Neuronal stem cell (in vitro differentiated cells): ENCODE results near the gene FBXO11.
"Not testable (repeated sequence)": the region's sequence is repeated elsewhere in the genome, so short reads cannot be mapped to it uniquely, and the experiment has no call there.

Experiments used
- DNase-seq: peaks from one replicate; pipeline ENCODE4 v3.0.0-alpha.2; 2013; ENCODE audit warnings: low spot score
- H2AFZ ChIP-seq: one replicate; pipeline ENCODE4 v1.6.1; 2013; ENCODE audit warnings: mild to moderate bottlenecking, low read length, inconsistent platforms
- H2AK5ac ChIP-seq: 2 replicates; pipeline ENCODE4 v1.6.1; 2013; ENCODE audit warnings: low read depth, mild to moderate bottlenecking, inconsistent platforms, low read length, moderate library complexity, mixed read lengths
- H2BK120ac ChIP-seq: 2 replicates; pipeline ENCODE4 v1.6.1; 2013; ENCODE audit warnings: low read depth, mild to moderate bottlenecking, inconsistent platforms, low read length, moderate library complexity, mixed read lengths
- H2BK12ac ChIP-seq: one replicate; pipeline ENCODE4 v1.6.1; 2013; ENCODE audit warnings: low read length, inconsistent platforms
- H2BK15ac ChIP-seq: 2 replicates; pipeline ENCODE4 v1.6.1; 2013; ENCODE audit warnings: mild to moderate bottlenecking, low read length, inconsistent platforms, mixed read lengths
- H2BK5ac ChIP-seq: one replicate; pipeline ENCODE4 v1.6.1; 2013; ENCODE audit warnings: inconsistent platforms, mild to moderate bottlenecking, low read length, moderate library complexity
- H3K14ac ChIP-seq: one replicate; pipeline ENCODE4 v1.6.1; 2013; ENCODE audit warnings: low read length, inconsistent platforms
- H3K18ac ChIP-seq: 2 replicates; pipeline ENCODE4 v1.6.1; 2013; ENCODE audit warnings: low read length, inconsistent platforms
- H3K23ac ChIP-seq: 2 replicates; pipeline ENCODE4 v1.6.1; 2013; ENCODE audit warnings: low read depth, mild to moderate bottlenecking, mixed read lengths, low read length, inconsistent platforms; ENCODE audit not compliant: poor library complexity
- H3K27ac ChIP-seq: replicated peaks from 3 replicates; pipeline ENCODE4 v1.5.1; 2013; ENCODE audit warnings: low read length, inconsistent platforms
- H3K27me3 ChIP-seq, 3 experiments: 2 replicates each; pipeline ENCODE4 v1.6.1; 2013; ENCODE audit warnings: low read length in 3 of 3, mild to moderate bottlenecking in 2 of 3, inconsistent platforms in 1 of 3, low read depth in 1 of 3, mixed read lengths in 1 of 3, moderate library complexity in 1 of 3; ENCODE audit not compliant: control insufficient read depth in 3 of 3, insufficient read depth in 3 of 3
- H3K36me3 ChIP-seq, 2 donors: replicated peaks in 1 of 2; 2 replicates each; pipeline ENCODE4 v1.6.1; 2013; ENCODE audit warnings: low read length in 2 of 2; ENCODE audit not compliant: control insufficient read depth in 2 of 2, insufficient read depth in 2 of 2
- H3K4ac ChIP-seq: 2 replicates; pipeline ENCODE4 v1.6.1; 2013; ENCODE audit warnings: inconsistent platforms, mild to moderate bottlenecking, low read length, moderate library complexity
- H3K4me1 ChIP-seq, 2 donors: 1 replicate in 1 of 2; 2 replicates in 1 of 2; pipeline ENCODE4 v1.6.1; 2013; ENCODE audit warnings: low read length in 2 of 2, low read depth in 1 of 2; ENCODE audit not compliant: control insufficient read depth in 2 of 2, insufficient read depth in 1 of 2
- H3K4me2 ChIP-seq: one replicate; pipeline ENCODE4 v1.6.1; 2013; ENCODE audit warnings: mild to moderate bottlenecking, low read length, inconsistent platforms; ENCODE audit not compliant: insufficient read depth, poor library complexity, severe bottlenecking
- H3K4me3 ChIP-seq, 2 donors: 2 replicates each; pipeline ENCODE4 v1.5.1; 2013; ENCODE audit warnings: low read length in 2 of 2, mild to moderate bottlenecking in 2 of 2, inconsistent platforms in 1 of 2, moderate library complexity in 1 of 2
- H3K79me1 ChIP-seq: one replicate; pipeline ENCODE4 v1.6.1; 2013; ENCODE audit warnings: low read depth, mild to moderate bottlenecking, inconsistent platforms, low read length, moderate library complexity
- H3K9ac ChIP-seq: one replicate; pipeline ENCODE4 v1.6.1; 2013; ENCODE audit warnings: mild to moderate bottlenecking, low read depth, low read length, inconsistent platforms; ENCODE audit not compliant: poor library complexity
- H3K9me3 ChIP-seq, 2 donors: replicated peaks in 1 of 2; 2 replicates each; pipeline versions ENCODE3 to v1.6.1; 2013; ENCODE audit warnings: low read length in 2 of 2, mild to moderate bottlenecking in 2 of 2, inconsistent platforms in 1 of 2, low read depth in 1 of 2, mixed read lengths in 1 of 2, moderate library complexity in 1 of 2; ENCODE audit not compliant: control insufficient read depth in 2 of 2, insufficient read depth in 1 of 2
- H4K8ac ChIP-seq: one replicate; pipeline ENCODE4 v1.6.1; 2013; ENCODE audit warnings: low read depth, mild to moderate bottlenecking, inconsistent platforms, low read length, moderate library complexity
- H4K91ac ChIP-seq: one replicate; pipeline ENCODE4 v1.6.1; 2013; ENCODE audit warnings: low read length, low read depth, mild to moderate bottlenecking, inconsistent platforms; ENCODE audit not compliant: poor library complexity
- WGBS, 2 donors: extraction: QIAGEN DNeasy Blood & Tissue Kit; methylation state at CpG; one replicate each; pipeline ENCODE4 v1.1.7; 2013; ENCODE audit warnings: missing lambda C conversion rate in 2 of 2, mixed read lengths in 1 of 2; ENCODE audit not compliant: insufficient read length in 2 of 2, insufficient replicate concordance in 1 of 2; ENCODE audit errors: extremely low coverage in 2 of 2; 5-methylcytosine and 5-hydroxymethylcytosine counted together

Gene FBXO11

GRCh38 chr2:47862949-47863348 lies 43.3 kb downstream of the FBXO11 start:
- Histone ChIP-seq H3K27me3 (no peaks in the 10 kb centered on the region), H3K14ac (no peak overlapping the region), H3K36me3 (peaks cover 0 to 32% of the 10 kb centered on the region in 2 donors), H3K4me2 (no peak overlapping the region), H4K8ac (no peak overlapping the region), H4K91ac (no peak overlapping the region), H3K4me3 (no peak overlapping the region), H2BK5ac (no peak overlapping the region), H3K4ac (no peak overlapping the region), H3K4me1 (no peaks in the 10 kb centered on the region), H3K9ac (no peak overlapping the region), H3K18ac (no peak overlapping the region), H3K23ac (no peak overlapping the region), H2AFZ (no peak overlapping the region), H3K9me3 (no peaks in the 10 kb centered on the region), H2BK15ac (no peak overlapping the region), H2BK12ac (no peak overlapping the region), H3K27ac (no peak overlapping the region), H3K79me1 (peaks cover 6% of the 10 kb centered on the region), H2BK120ac (no peak overlapping the region), H2AK5ac (no peak overlapping the region)
- WGBS, 2 donors: 100% methylated on average over 1 of the region's 6 CpGs; no CpG with 5 or more reads in 1 of the 2 donors
- DNase-seq: no peak

GRCh38 chr2:47853067-47853777 lies 53.1 kb downstream of the FBXO11 start:
- not testable (repeated sequence) for H3K9ac ChIP-seq, H2AK5ac ChIP-seq, H3K27ac ChIP-seq, H2BK15ac ChIP-seq, H3K4me1 ChIP-seq, H2BK5ac ChIP-seq, H2AFZ ChIP-seq, H2BK120ac ChIP-seq, H4K91ac ChIP-seq, H3K79me1 ChIP-seq, H3K27me3 ChIP-seq, H3K14ac ChIP-seq, H3K18ac ChIP-seq, H4K8ac ChIP-seq, H3K9me3 ChIP-seq, H3K4me2 ChIP-seq, DNase-seq, H3K4ac ChIP-seq, H2BK12ac ChIP-seq, H3K4me3 ChIP-seq, H3K23ac ChIP-seq
- WGBS, 2 donors: no CpG with 5 or more reads among the region's 8 CpGs
- H3K36me3 ChIP-seq: peaks cover 0 to 12% of the 10 kb centered on the region in 2 donors

GRCh38 chr2:47850198-47850597 lies 56.1 kb downstream of the FBXO11 start:
- H2AFZ ChIP-seq: no peak overlapping the region
- no peak overlapping the region for H3K9ac ChIP-seq
- H3K18ac ChIP-seq: no peak overlapping the region
- no peak overlapping the region for H3K14ac ChIP-seq
- peaks cover 5% of the 10 kb centered on the region for H3K79me1 ChIP-seq
- DNase-seq: no peak
- no peak overlapping the region for H3K27ac ChIP-seq
- no peak overlapping the region for H2BK5ac ChIP-seq
- no peaks in the 10 kb centered on the region for H3K4me1 ChIP-seq
- peaks cover 0 to 21% of the 10 kb centered on the region in 2 donors for H3K36me3 ChIP-seq
- H3K27me3 ChIP-seq: no peaks in the 10 kb centered on the region
- no peak overlapping the region for H4K91ac ChIP-seq
- H2BK12ac ChIP-seq: no peak overlapping the region
- no peak overlapping the region for H3K4ac ChIP-seq
- WGBS, 2 donors: no CpG with 5 or more reads among the region's 1 CpG
- H2AK5ac ChIP-seq: no peak overlapping the region
- no peak overlapping the region for H3K4me3 ChIP-seq
- H2BK120ac ChIP-seq: no peak overlapping the region
- H2BK15ac ChIP-seq: no peak overlapping the region
- H4K8ac ChIP-seq: no peak overlapping the region
- H3K4me2 ChIP-seq: no peak overlapping the region
- H3K23ac ChIP-seq: no peak overlapping the region
- no peaks in the 10 kb centered on the region for H3K9me3 ChIP-seq

GRCh38 chr2:47849368-47849767 lies 56.9 kb downstream of the FBXO11 start:
- Histone ChIP-seq H3K4me2 (no peak overlapping the region), H3K18ac (no peak overlapping the region), H4K8ac (no peak overlapping the region), H3K9ac (no peak overlapping the region), H3K4me1 (no peaks in the 10 kb centered on the region), H4K91ac (no peak overlapping the region), H3K9me3 (no peaks in the 10 kb centered on the region), H2AK5ac (no peak overlapping the region), H3K79me1 (peaks cover 5% of the 10 kb centered on the region), H3K4me3 (no peak overlapping the region), H2BK120ac (no peak overlapping the region), H2AFZ (no peak overlapping the region), H3K23ac (no peak overlapping the region), H3K4ac (no peak overlapping the region), H2BK15ac (no peak overlapping the region), H3K14ac (no peak overlapping the region), H2BK5ac (no peak overlapping the region), H2BK12ac (no peak overlapping the region), H3K36me3 (peaks cover 0 to 21% of the 10 kb centered on the region in 2 donors), H3K27ac (no peak overlapping the region), H3K27me3 (no peaks in the 10 kb centered on the region)
- DNase-seq: no peak
- no CpG with 5 or more reads among the region's 2 CpGs for WGBS, 2 donors
